GM12878 (cell line): ENCODE data around the gene MUC13. TPM values are rescaled to one million over a fixed set of nuclear protein-coding genes. Genes with fewer than 3 reads are reported as not detected.

ENCODE experiments used
- ATAC-seq: fragments of 200-7000 bp; cut with Tn5 transposase; 3 replicates; pipeline ENCODE4 v1.9.1; 2020; ENCODE audit warnings: mild to moderate bottlenecking, moderate library complexity
- BruUV-seq: library from RNA; stranded (reverse); fragments of 400-500 nt; replicated peaks from 2 replicates; lab custom pipeline; 2021; lab: Mats Ljungman, UMichigan
- CTCF ChIA-PET: fragments of 300-600 bp; sonication (Branson Sonifier 250); formaldehyde crosslinking; extraction: SDS; loops from one replicate; lab custom pipeline; 2021; ENCODE audit warnings: inconsistent platforms; lab: Yijun Ruan, JAX
- POLR2A ChIA-PET: fragments of 350-600 bp; formaldehyde crosslinking; extraction: SDS; loops from one replicate; lab custom pipeline; 2021; ENCODE audit warnings: inconsistent platforms; lab: Charles Lee
- RAD21 ChIA-PET: fragments of 300-600 bp; sonication (Branson Sonifier 250); formaldehyde crosslinking; loops from one replicate; lab custom pipeline; 2023; ENCODE audit warnings: antibody characterized with exemption; ENCODE audit not compliant: unreplicated experiment; lab: Charles Lee
- SMC1A ChIA-PET: fragments of 300-600 bp; sonication (Branson Sonifier 250); formaldehyde crosslinking; loops from one replicate; lab custom pipeline; 2023; ENCODE audit not compliant: unreplicated experiment, uncharacterized antibody; lab: Charles Lee
- DNase-seq: peaks from one replicate; pipeline ENCODE4 v3.0.0-alpha.2; 2011; ENCODE audit warnings: low read depth, low spot score
- FAIRE-seq: peaks from 3 replicates; lab custom pipeline; 2011; peaks lifted over from hg19 to GRCh38; lab: Jason Lieb, UNC
- H2AFZ ChIP-seq: 2 replicates; pipeline ENCODE4 v1.6.0; 2011; ENCODE audit warnings: low read depth, low read length, control low read depth; ENCODE audit not compliant: control insufficient read depth
- H3K27ac ChIP-seq: 2 replicates; pipeline ENCODE4 v1.5.1; 2011; ENCODE audit warnings: control low read depth; ENCODE audit not compliant: control insufficient read depth, insufficient read depth
- H3K27me3 ChIP-seq, 2 experiments: replicated peaks in 1 of 2; 2 replicates each; pipeline versions ENCODE4 v1.6.0 to v1.6.1; 2011; ENCODE audit warnings: low read length in 1 of 2; ENCODE audit not compliant: control insufficient read depth in 2 of 2, insufficient read depth in 2 of 2
- H3K36me3 ChIP-seq, 2 experiments: 2 replicates each; pipeline ENCODE4 v1.5.1; 2011; ENCODE audit warnings: low read length in 1 of 2; ENCODE audit not compliant: control insufficient read depth in 2 of 2, insufficient read depth in 2 of 2
- H3K4me1 ChIP-seq: 2 replicates; pipeline ENCODE4 v1.6.1; 2011; ENCODE audit warnings: mild to moderate bottlenecking, low read length, moderate library complexity, mixed read lengths; ENCODE audit not compliant: control insufficient read depth, insufficient read depth
- H3K4me2 ChIP-seq: 2 replicates; pipeline ENCODE4 v1.6.0; 2011; ENCODE audit warnings: control low read depth; ENCODE audit not compliant: control insufficient read depth, insufficient read depth
- H3K4me3 ChIP-seq: fragments of 200-600 bp; sonication (generic); 2 replicates; pipeline ENCODE4 v1.5.1; 2016
- H3K79me2 ChIP-seq: 2 replicates; pipeline ENCODE4 v1.6.0; 2011; ENCODE audit warnings: low read length; ENCODE audit not compliant: control insufficient read depth, insufficient read depth
- H3K9ac ChIP-seq: 2 replicates; pipeline ENCODE4 v1.8.0; 2011; ENCODE audit warnings: low read length, control low read depth, mixed read lengths; ENCODE audit not compliant: control insufficient read depth, insufficient read depth
- H3K9me3 ChIP-seq: replicated peaks from 3 replicates; pipeline ENCODE4 v1.5.1; 2011; ENCODE audit warnings: mild to moderate bottlenecking, low read length; ENCODE audit not compliant: control insufficient read depth, insufficient read depth
- H4K20me1 ChIP-seq: 2 replicates; pipeline ENCODE4 v1.6.0; 2011; ENCODE audit not compliant: control insufficient read depth, insufficient read depth
- BHLHE40 ChIP-seq, 2 experiments: fragments of 450-650 bp in 1 of 2; IDR thresholded peaks; 2 replicates each; pipeline ENCODE4 v1.6.1; 2011 to 2017; ENCODE audit warnings: low read depth in 2 of 2, borderline replicate concordance in 1 of 2, improper control_type of control experiment in 1 of 2, low read length in 1 of 2, mild to moderate bottlenecking in 1 of 2
- BMI1 ChIP-seq: fragments of 450-650 bp; IDR thresholded peaks from 2 replicates; pipeline ENCODE4 v1.6.1; 2016; ENCODE audit warnings: mild to moderate bottlenecking, moderate library complexity, borderline replicate concordance
- CREB1 ChIP-seq: IDR thresholded peaks from 2 replicates; pipeline ENCODE4 v1.6.1; 2012; ENCODE audit warnings: low read depth, mild to moderate bottlenecking, inconsistent platforms
- EGR1 ChIP-seq, 2 experiments: IDR thresholded peaks; 1 replicate in 1 of 2; 2 replicates in 1 of 2; pipeline ENCODE4 v1.6.1; 2011 to 2012; ENCODE audit warnings: low read depth in 2 of 2, low read length in 2 of 2, borderline replicate concordance in 1 of 2, mild to moderate bottlenecking in 1 of 2, moderate library complexity in 1 of 2
- RB1 ChIP-seq: fragments of 450-650 bp; formaldehyde crosslinking; IDR thresholded peaks from 2 replicates; pipeline ENCODE4 v1.6.1; 2017; ENCODE audit warnings: mild to moderate bottlenecking, borderline replicate concordance
- SKIL ChIP-seq: fragments of 450-650 bp; IDR thresholded peaks from 2 replicates; pipeline ENCODE4 v1.6.1; 2017; ENCODE audit warnings: mild to moderate bottlenecking, low read depth, inconsistent platforms; ENCODE audit not compliant: poor library complexity, severe bottlenecking
- SMC3 ChIP-seq: IDR thresholded peaks from 2 replicates; pipeline ENCODE4 v1.6.1; 2011; ENCODE audit warnings: low read length, improper control_type of control experiment, borderline replicate concordance
- YBX1 ChIP-seq: fragments of 450-650 bp; IDR thresholded peaks from 2 replicates; pipeline ENCODE4 v1.6.1; 2016; ENCODE audit warnings: antibody characterized with exemption
- ZBTB33 ChIP-seq: fragments of 450-650 bp; IDR thresholded peaks from 2 replicates; pipeline ENCODE4 v1.6.1; 2017; ENCODE audit warnings: mild to moderate bottlenecking
- ZNF687 ChIP-seq: fragments of 450-650 bp; IDR thresholded peaks from 2 replicates; pipeline ENCODE4 v1.6.1; 2017; ENCODE audit warnings: mild to moderate bottlenecking, moderate library complexity
- WGBS: methylation state at CpG from one replicate; pipeline ENCODE4 v1.1.6; 2016; ENCODE audit warnings: low lambda C conversion rate; ENCODE audit not compliant: insufficient replicate concordance, insufficient coverage; ENCODE audit errors: missing lambda C conversion rate; 5-methylcytosine and 5-hydroxymethylcytosine counted together
- in situ Hi-C: fragments of 300-500 bp; cut with MboI; formaldehyde crosslinking; loops from 9 replicates; pipeline ENCODE4 v1.14.3; 2018; ENCODE audit warnings: mixed read lengths
- intact Hi-C: fragments of 100-400 bp; cut with micrococcal nuclease; formaldehyde crosslinking; loops from one replicate; pipeline ENCODE4 v1.14.2; 2022; ENCODE audit not compliant: unreplicated experiment
- polyA plus RNA-seq, 11 experiments: library from polyadenylated mRNA; depleted of rRNA in 4 of 11; unstranded in 6 of 11; stranded (reverse) in 5 of 11; fragments of >200 nt; fragmentation: Nextera tagmentation in 4 of 11; fragmentation: Illumina TruSeq in 1 of 11; extraction: Ambion mirVana in 4 of 11; extraction: Trizol in 1 of 11; gene quantifications; 1 replicate in 1 of 11; 2 replicates in 10 of 11; pipeline versions ENCODE4 v1.2.1 to v1.2.3, GENCODE V29; 2011 to 2016; ENCODE audit warnings: inconsistent platforms in 2 of 11, missing spikeins in 2 of 11, low read depth in 1 of 11
- total RNA-seq, 4 experiments: library from RNA; depleted of rRNA in 3 of 4; stranded (reverse); fragments of >200 nt in 3 of 4; fragmentation: Illumina TruSeq in 1 of 4; extraction: Trizol in 1 of 4; gene quantifications; 2 replicates each; pipeline versions ENCODE4 v1.2.1 to v1.2.3, GENCODE V29; 2013 to 2021

The MUC13 gene
- total and polyA plus RNA-seq, 10 of the 15 experiments (the other 5 are each of a cell fraction or from before 2014, with no cell fraction given): 0.27 to 60.1 (median 0.76) TPM

GRCh38 chr3:124928333-124929202 lies 6.0 kb downstream of the MUC13 start (continued):
- TF ChIP-seq SKIL (no peak), SMC3 (peak; percentile 66)

GRCh38 chr3:124927574-124928045 lies 6.9 kb downstream of the MUC13 start:
- Histone ChIP-seq H3K27me3 (no peaks in the 10 kb centered on the region), H3K9ac (no peak overlapping the region), H3K36me3 (no peaks in the 10 kb centered on the region), H3K4me3 (no peak overlapping the region), H2AFZ (no peak overlapping the region), H3K4me2 (no peak overlapping the region), H3K9me3 (no peaks in the 10 kb centered on the region), H3K79me2 (no peaks in the 10 kb centered on the region), H3K27ac (no peak overlapping the region), H4K20me1 (no peaks in the 10 kb centered on the region), H3K4me1 (peaks cover 15% of the 10 kb centered on the region; the same call in 1 of the 2 replicates)
- CTCF ChIA-PET: interaction anchor here (0.6 to 3.6 kb wide), 33 partner anchors 9 to 659 kb away, joined by 3 to 24 read pairs (median 6); no protein-coding TSS in a partner anchor
- ATAC-seq (peak; percentile 87), FAIRE-seq (peak; percentile 83), DNase-seq (no peak)
- WGBS: 47% methylated on average over 2 of the region's 2 CpGs
- in situ Hi-C loops (no loop called here), intact Hi-C loops (loop anchor here (2.0 to 10.0 kb wide), 4 partner anchors 237 to 660 kb away; no protein-coding TSS in a partner anchor)
- POLR2A ChIA-PET: interaction anchor here (0.6 to 0.7 kb wide), 5 partner anchors 68 to 669 kb away, joined by 3 to 5 read pairs (median 3); no protein-coding TSS in a partner anchor
- no TSS peak for BruUV-seq
- SMC1A ChIA-PET: interaction anchor here (0.5 to 2.9 kb wide), 37 partner anchors 8 to 661 kb away, joined by 3 to 23 read pairs (median 4); partner anchors contain the start of gene MUC13
- RAD21 ChIA-PET: interaction anchor here (0.6 to 2.8 kb wide), 25 partner anchors 8 to 659 kb away, joined by 3 to 15 read pairs (median 3); no protein-coding TSS in a partner anchor
- TF ChIP-seq RB1: no peak
- no peak for TF ChIP-seq EGR1 (IDR thresholded peaks at IDR 0.05; ENCODE audit: borderline replicate concordance in 1 of 2, low read depth in 2 of 2, low read length in 2 of 2)
- TF ChIP-seq BMI1: peak; percentile 38; the same call in 1 of the 2 replicates
- TF ChIP-seq YBX1: no peak
- no peak for TF ChIP-seq CREB1
- no peak for TF ChIP-seq ZBTB33
- no peak for TF ChIP-seq SMC3
- peak; percentile 54 to 59; a peak in 2 of 4 replicates for TF ChIP-seq BHLHE40 (IDR thresholded peaks at IDR 0.05; ENCODE audit: borderline replicate concordance in 1 of 2, low read depth in 2 of 2, low read length in 1 of 2)
- TF ChIP-seq ZNF687: no peak
